ENCODE results near the gene RGS7. TPM values are rescaled to one million over a fixed set of nuclear protein-coding genes. Genes with fewer than 3 reads are reported as not detected.

RGS7 gene
- total and polyA plus RNA-seq, 2 of the 4 experiments (the other 2 are of a cell fraction) = 0.58 to 0.72 TPM

DNA sequence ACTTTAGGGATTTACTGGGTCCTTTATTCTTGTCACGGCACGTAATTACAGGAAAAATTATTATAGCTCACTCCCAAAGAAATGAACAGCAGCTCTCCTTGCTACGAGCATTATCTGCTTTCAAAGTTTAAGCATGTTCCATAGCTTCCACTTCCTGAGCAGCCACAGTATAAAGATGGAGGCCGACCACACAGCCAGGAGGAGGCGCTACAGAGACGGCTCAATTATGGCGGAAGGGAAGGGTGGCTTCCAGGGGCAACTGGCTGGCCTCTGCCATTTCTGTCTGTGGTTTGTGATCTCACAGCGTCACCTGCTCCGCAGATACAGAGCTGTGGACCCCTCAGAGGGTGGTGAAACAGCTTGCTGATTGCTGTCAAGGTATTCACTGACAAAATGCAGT is 532.8 kb downstream of the RGS7 start:
- no peak for DNase-seq
- Histone ChIP-seq H3K36me3 (ENCODE audit: control insufficient read depth, insufficient read depth, low read length) (no peaks in the 10 kb centered on the region), H3K27me3 (ENCODE audit: control insufficient read depth, insufficient read depth, low read length) (no peaks in the 10 kb centered on the region), H3K4ac (ENCODE audit: low read depth, low read length) (no peak overlapping the region), H3K79me1 (ENCODE audit: low read depth in 1 of 2, low read length in 2 of 2) (no peaks in the 10 kb centered on the region), H3K23ac (ENCODE audit: low read depth, low read length) (no peak overlapping the region), H3K14ac (replicated peaks; ENCODE audit: low read depth, low read length) (no peak overlapping the region), H3K27ac (ENCODE audit: insufficient read depth, low read length) (no peak overlapping the region), H2BK15ac (ENCODE audit: low read depth, low read length) (no peak overlapping the region), H3K18ac (ENCODE audit: low read depth, low read length) (no peak overlapping the region), H2BK20ac (ENCODE audit: low read depth, low read length) (no peak overlapping the region), H3K4me2 (ENCODE audit: low read depth, low read length) (no peak overlapping the region), H4K5ac (ENCODE audit: low read depth, low read length) (no peak overlapping the region), H3K56ac (ENCODE audit: extremely low read depth, insufficient read depth, low read length) (no peak overlapping the region), H3K9me1 (ENCODE audit: insufficient read depth, low read length) (no peaks in the 10 kb centered on the region), H2BK120ac (ENCODE audit: low read depth, low read length) (no peak overlapping the region), H2AFZ (replicated peaks; ENCODE audit: low read length, poor library complexity) (no peak overlapping the region), H3K9ac (ENCODE audit: low read depth, low read length) (no peak overlapping the region), H4K91ac (ENCODE audit: insufficient read depth, low read depth, low read length) (no peak overlapping the region), H3K9me3 (ENCODE audit: control insufficient read depth, insufficient read depth, low read length) (0 out of 2 replicates have a peak, but pooled peaks cover 2% of the 10 kb centered on the region), H4K8ac (ENCODE audit: low read depth in 2 of 2, low read length in 2 of 2) (no peak overlapping the region), H3K4me1 (ENCODE audit: control insufficient read depth, insufficient read depth, low read length) (no peaks in the 10 kb centered on the region), H2BK5ac (ENCODE audit: low read depth, low read length, poor library complexity, severe bottlenecking) (no peak overlapping the region), H4K20me1 (ENCODE audit: insufficient read depth, low read length) (no peaks in the 10 kb centered on the region), H3K4me3 (ENCODE audit: insufficient read depth, low read depth, low read length) (no peak overlapping the region), H2AK5ac (ENCODE audit: low read depth, low read length) (no peak overlapping the region), H2AK9ac (replicated peaks; ENCODE audit: low read depth, low read length, poor library complexity) (no peak overlapping the region)
- in situ Hi-C loops (cut with MboI; ENCODE audit: low sequenced_read_pairs) (no loop called here), dilution Hi-C loops (cut with HindIII; ENCODE audit: low sequenced_read_pairs, unreplicated experiment) (no loop called here), intact Hi-C loops (cut with micrococcal nuclease) (no loop called here)
- no peak for ATAC-seq (ENCODE audit: low read depth)
- ChIA-PET CTCF (no interaction called here), POLR2A (ENCODE audit: unreplicated experiment) (no interaction called here)
- BruUV-seq (replicated peaks) = no TSS peak
- 59% methylated on average over 5 of the region's 9 CpGs; no CpG with 5 or more reads in 1 of the 2 experiments for WGBS, 2 experiments (ENCODE audit: extremely low coverage in 2 of 2, insufficient read length in 1 of 2)
- TF ChIP-seq CHD1 (IDR thresholded peaks at IDR 0.05; ENCODE audit: low read depth, low read length) = no peak
- no peak for TF ChIP-seq RFX5 (IDR thresholded peaks at IDR 0.05; ENCODE audit: low read depth, low read length)
- TF ChIP-seq POLR2A (IDR thresholded peaks at IDR 0.05; ENCODE audit: low read depth, low read length) = no peak
- no peak for TF ChIP-seq MAZ (IDR thresholded peaks at IDR 0.05; ENCODE audit: borderline replicate concordance, low read depth, low read length)
- TF ChIP-seq CEBPB (IDR thresholded peaks at IDR 0.05; ENCODE audit: low read depth, low read length) = no peak
- TF ChIP-seq NFE2L2 (IDR thresholded peaks at IDR 0.05; ENCODE audit: low read depth, low read length) = no peak

Measured in IMR-90 (cell line).